Osteocyte (in vitro differentiated cells): ENCODE data around the gene CNTN3. TPM values are rescaled to one million over a fixed set of nuclear protein-coding genes. Genes with fewer than 3 reads are reported as not detected.

Source experiments
- DNase-seq: peaks from one replicate; pipeline ENCODE4 v3.0.0; 2021; ENCODE audit warnings: mixed read lengths; ENCODE audit not compliant: unreplicated experiment; ENCODE audit errors: extremely low spot score
- H3K27ac Mint-ChIP-seq: one replicate; pipeline ENCODE4 v1.8.0; 2021; ENCODE audit warnings: mild to moderate bottlenecking, mixed read lengths; ENCODE audit not compliant: unreplicated experiment
- H3K27me3 Mint-ChIP-seq: one replicate; pipeline ENCODE4 v1.8.0; 2021; ENCODE audit warnings: mixed read lengths; ENCODE audit not compliant: unreplicated experiment
- H3K36me3 Mint-ChIP-seq: one replicate; pipeline ENCODE4 v1.8.0; 2021; ENCODE audit warnings: mixed read lengths; ENCODE audit not compliant: unreplicated experiment
- H3K4me1 Mint-ChIP-seq: one replicate; pipeline ENCODE4 v1.8.0; 2021; ENCODE audit warnings: mixed read lengths; ENCODE audit not compliant: unreplicated experiment
- H3K4me3 Mint-ChIP-seq: one replicate; pipeline ENCODE4 v1.8.0; 2021; ENCODE audit warnings: mild to moderate bottlenecking, moderate library complexity, mixed read lengths; ENCODE audit not compliant: unreplicated experiment
- H3K9me3 Mint-ChIP-seq: one replicate; pipeline ENCODE4 v1.8.0; 2021; ENCODE audit warnings: mixed read lengths; ENCODE audit not compliant: unreplicated experiment
- CTCF ChIP-seq: fragments of 200-600 bp; sonication (generic); IDR thresholded peaks from 2 replicates; pipeline ENCODE4 v1.5.0; 2021; ENCODE audit warnings: antibody characterized with exemption, mild to moderate bottlenecking, moderate library complexity
- total RNA-seq: library from RNA; stranded (reverse); gene quantifications from 2 replicates; pipeline ENCODE4 v1.2.1, GENCODE V29; 2021

The CNTN3 gene
- total RNA-seq, 1 donor from 2014 or later, result 0.35 TPM

- no peak for TF ChIP-seq CTCF
- no peak for DNase-seq
- Mint-ChIP-seq H3K27me3 (no peaks in the 10 kb centered on the region), H3K27ac (no peak overlapping the region), H3K36me3 (no peaks in the 10 kb centered on the region), H3K4me3 (no peak overlapping the region), H3K9me3 (no peaks in the 10 kb centered on the region), H3K4me1 (no peaks in the 10 kb centered on the region)
These were observed 33.6 kb upstream of the CNTN3 start for GRCh38 chr3:74648107-74648506.

- no peak for DNase-seq
- Mint-ChIP-seq H3K4me1 (no peaks in the 10 kb centered on the region), H3K27ac (no peak overlapping the region), H3K4me3 (no peak overlapping the region), H3K9me3 (no peaks in the 10 kb centered on the region), H3K27me3 (no peaks in the 10 kb centered on the region), H3K36me3 (no peaks in the 10 kb centered on the region)
- no peak for TF ChIP-seq CTCF
These were observed 31.6 kb upstream of the CNTN3 start for GRCh38 chr3:74646094-74646493.

- Mint-ChIP-seq H3K9me3 (no peaks in the 10 kb centered on the region), H3K36me3 (no peaks in the 10 kb centered on the region), H3K27ac (no peak overlapping the region), H3K4me1 (no peaks in the 10 kb centered on the region), H3K27me3 (no peaks in the 10 kb centered on the region), H3K4me3 (no peak overlapping the region)
- DNase-seq, result no peak
- no peak for TF ChIP-seq CTCF
These were observed 29.2 kb upstream of the CNTN3 start for GRCh38 chr3:74643636-74644035.

DNA sequence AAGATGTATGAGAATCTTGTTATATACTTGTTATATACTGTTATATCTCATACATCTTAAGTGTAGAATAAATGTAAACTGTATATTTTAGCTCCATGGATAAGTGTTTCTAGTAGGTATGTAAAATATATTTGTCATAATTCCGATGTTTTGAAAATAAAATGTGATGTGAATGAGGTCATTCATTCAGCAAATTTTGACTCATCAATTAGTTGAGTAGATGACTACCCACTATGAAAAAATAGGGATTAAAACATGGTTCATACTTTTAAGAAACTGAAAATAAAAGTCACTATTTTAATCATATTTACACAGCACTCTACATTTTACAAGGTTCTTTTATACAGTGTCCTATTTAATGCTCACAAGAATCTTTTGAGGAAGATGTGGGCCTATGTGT is 28.4 kb upstream of the CNTN3 start:
- Mint-ChIP-seq H3K4me1 (no peaks in the 10 kb centered on the region), H3K27ac (no peak overlapping the region), H3K4me3 (no peak overlapping the region), H3K9me3 (no peaks in the 10 kb centered on the region), H3K27me3 (no peaks in the 10 kb centered on the region), H3K36me3 (no peaks in the 10 kb centered on the region)
- no peak for DNase-seq
- no peak for TF ChIP-seq CTCF

DNA sequence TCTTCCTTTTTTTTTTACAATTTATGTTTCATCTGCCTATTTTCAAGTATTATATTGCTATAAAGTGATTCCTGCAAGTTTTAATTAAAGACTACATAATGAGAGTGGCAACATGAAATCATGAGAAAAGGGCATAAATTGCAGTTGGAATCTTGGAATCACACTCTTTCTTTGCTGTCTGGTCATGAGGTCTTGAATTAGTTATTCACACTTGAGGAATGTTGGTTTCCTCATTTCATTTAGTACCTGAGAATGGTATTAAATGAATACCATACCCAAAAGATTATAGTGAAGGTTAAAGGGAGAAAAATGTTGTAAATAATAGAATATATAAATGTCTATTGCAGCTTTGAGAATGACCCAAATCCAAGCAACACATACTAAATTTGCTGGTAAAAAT is 25.8 kb upstream of the CNTN3 start:
- Mint-ChIP-seq H3K27ac (no peak overlapping the region), H3K4me3 (no peak overlapping the region), H3K27me3 (no peaks in the 10 kb centered on the region), H3K4me1 (no peaks in the 10 kb centered on the region), H3K9me3 (no peaks in the 10 kb centered on the region), H3K36me3 (no peaks in the 10 kb centered on the region)
- no peak for DNase-seq
- no peak for TF ChIP-seq CTCF
